ENCODE data around the gene MEIOB.
A peak's percentile ranks its signal among the peaks of the same experiment; 100 is the strongest.

Gene MEIOB

DNA sequence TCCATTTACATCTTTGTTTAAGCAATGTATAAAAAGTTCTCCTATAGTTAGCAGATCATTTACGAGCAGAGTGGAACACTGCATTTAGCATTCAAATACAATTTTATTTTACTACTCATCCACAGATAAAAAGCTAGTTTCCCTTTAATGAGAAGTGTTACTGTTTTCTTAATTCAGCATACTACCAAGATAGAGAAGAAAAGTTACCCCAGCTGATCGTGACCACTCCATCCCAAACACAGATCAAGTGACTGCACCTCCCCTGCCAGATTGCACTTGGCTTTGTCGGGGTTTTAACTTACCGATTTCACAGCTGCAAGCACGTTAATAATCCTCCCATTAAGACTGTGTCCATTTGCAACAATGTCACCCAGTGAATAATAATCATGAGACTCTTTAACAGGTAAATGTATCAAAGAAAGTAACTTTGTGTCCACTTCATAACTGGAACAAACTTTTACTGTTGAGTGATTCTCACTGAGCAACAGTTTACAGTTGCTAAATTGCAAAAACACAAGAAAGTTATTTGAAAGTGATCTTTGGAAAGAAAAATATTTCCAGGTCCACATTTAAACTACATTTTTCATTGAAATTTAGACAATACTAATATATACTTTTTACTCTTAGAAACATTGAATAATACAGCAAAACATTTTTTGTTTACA is 14.4 kb downstream of the MEIOB start:
- DNase-seq, result no peak
- no peaks in the 10 kb centered on the region for H3K9me2 ChIP-seq (replicated peaks; ENCODE audit: insufficient read depth, low read length)
- no peaks in the 10 kb centered on the region for H3K27me3 ChIP-seq (replicated peaks; ENCODE audit: insufficient read depth, low read length)
- no peak overlapping the region for H3K27ac ChIP-seq (ENCODE audit: low read length)
- H4K20me1 ChIP-seq (ENCODE audit: insufficient read depth, low read length), result no peaks in the 10 kb centered on the region
- peak overlapping the region; percentile 41 for H2AFZ ChIP-seq (ENCODE audit: low read length)
- H3K4me1 ChIP-seq (ENCODE audit: low read length), result peaks cover 14% of the 10 kb centered on the region
- no peaks in the 10 kb centered on the region for H3K79me2 ChIP-seq (ENCODE audit: low read length)
- TF ChIP-seq EZH2 (optimal IDR thresholded peaks at IDR 0.05; ENCODE audit: low read depth, low read length) (no peak), EZH2phosphoT487 (IDR thresholded peaks at IDR 0.05; ENCODE audit: low read length) (no peak)
- TF ChIP-seq, protein P1, sequence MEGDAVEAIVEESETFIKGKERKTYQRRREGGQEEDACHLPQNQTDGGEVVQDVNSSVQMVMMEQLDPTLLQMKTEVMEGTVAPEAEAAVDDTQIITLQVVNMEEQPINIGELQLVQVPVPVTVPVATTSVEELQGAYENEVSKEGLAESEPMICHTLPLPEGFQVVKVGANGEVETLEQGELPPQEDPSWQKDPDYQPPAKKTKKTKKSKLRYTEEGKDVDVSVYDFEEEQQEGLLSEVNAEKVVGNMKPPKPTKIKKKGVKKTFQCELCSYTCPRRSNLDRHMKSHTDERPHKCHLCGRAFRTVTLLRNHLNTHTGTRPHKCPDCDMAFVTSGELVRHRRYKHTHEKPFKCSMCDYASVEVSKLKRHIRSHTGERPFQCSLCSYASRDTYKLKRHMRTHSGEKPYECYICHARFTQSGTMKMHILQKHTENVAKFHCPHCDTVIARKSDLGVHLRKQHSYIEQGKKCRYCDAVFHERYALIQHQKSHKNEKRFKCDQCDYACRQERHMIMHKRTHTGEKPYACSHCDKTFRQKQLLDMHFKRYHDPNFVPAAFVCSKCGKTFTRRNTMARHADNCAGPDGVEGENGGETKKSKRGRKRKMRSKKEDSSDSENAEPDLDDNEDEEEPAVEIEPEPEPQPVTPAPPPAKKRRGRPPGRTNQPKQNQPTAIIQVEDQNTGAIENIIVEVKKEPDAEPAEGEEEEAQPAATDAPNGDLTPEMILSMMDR (IDR thresholded peaks at IDR 0.05; ENCODE audit: low read length), result no peak
- peak overlapping the region; percentile 30 for H3K4me3 ChIP-seq (ENCODE audit: low read length)
- peak overlapping the region; percentile 64 for H3K4me2 ChIP-seq (ENCODE audit: low read depth, low read length)
- peaks cover 4% of the 10 kb centered on the region; the same call in 1 of the 2 replicates for H3F3A ChIP-seq (ENCODE audit: insufficient read depth, low read length)
- peak overlapping the region; percentile 10; the same call in 1 of the 2 replicates for H3K9ac ChIP-seq (ENCODE audit: low read length)
- H3K36me3 ChIP-seq (replicated peaks; ENCODE audit: insufficient read depth, low read length), result no peaks in the 10 kb centered on the region
- H3K9me3 ChIP-seq (replicated peaks; ENCODE audit: insufficient read depth, low read length), result no peaks in the 10 kb centered on the region

DNA sequence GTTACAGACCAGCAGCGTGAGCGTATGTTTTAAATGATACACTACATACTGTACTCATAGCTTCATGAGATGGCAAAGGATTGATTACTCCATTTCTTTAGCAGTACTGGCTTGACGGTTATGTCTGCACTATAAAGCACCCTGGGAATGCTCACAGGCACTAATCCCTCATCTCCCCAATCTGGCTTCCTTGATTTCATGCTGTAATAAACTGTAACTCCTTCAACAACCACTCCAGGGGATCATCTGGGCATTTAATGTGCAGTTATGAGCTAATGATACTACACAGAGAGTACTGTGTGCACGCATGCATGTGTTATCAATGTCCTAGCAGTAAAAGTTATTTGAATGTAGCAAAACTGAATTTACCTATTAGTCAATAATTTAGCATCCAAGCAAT is 20.2 kb downstream of the MEIOB start:
- Histone ChIP-seq H3K9me2 (replicated peaks; ENCODE audit: insufficient read depth, low read length) (no peaks in the 10 kb centered on the region), H3K36me3 (replicated peaks; ENCODE audit: insufficient read depth, low read length) (no peaks in the 10 kb centered on the region), H3K9ac (ENCODE audit: low read length) (no peak overlapping the region), H3K27me3 (replicated peaks; ENCODE audit: insufficient read depth, low read length) (no peaks in the 10 kb centered on the region; the same call in 1 of the 2 replicates), H3K27ac (ENCODE audit: low read length) (no peak overlapping the region), H3K4me2 (ENCODE audit: low read depth, low read length) (no peak overlapping the region), H2AFZ (ENCODE audit: low read length) (no peak overlapping the region), H3K4me1 (ENCODE audit: low read length) (no peaks in the 10 kb centered on the region), H3K79me2 (ENCODE audit: low read length) (no peaks in the 10 kb centered on the region), H3K9me3 (replicated peaks; ENCODE audit: insufficient read depth, low read length) (no peaks in the 10 kb centered on the region), H4K20me1 (ENCODE audit: insufficient read depth, low read length) (no peaks in the 10 kb centered on the region), H3F3A (ENCODE audit: insufficient read depth, low read length) (no peaks in the 10 kb centered on the region), H3K4me3 (ENCODE audit: low read length) (no peak overlapping the region)
- no peak for DNase-seq
- TF ChIP-seq, protein P1 (IDR thresholded peaks at IDR 0.05; ENCODE audit: low read length), result no peak
- TF ChIP-seq EZH2phosphoT487 (IDR thresholded peaks at IDR 0.05; ENCODE audit: low read length) (no peak), EZH2 (optimal IDR thresholded peaks at IDR 0.05; ENCODE audit: low read depth, low read length) (no peak)

DNA sequence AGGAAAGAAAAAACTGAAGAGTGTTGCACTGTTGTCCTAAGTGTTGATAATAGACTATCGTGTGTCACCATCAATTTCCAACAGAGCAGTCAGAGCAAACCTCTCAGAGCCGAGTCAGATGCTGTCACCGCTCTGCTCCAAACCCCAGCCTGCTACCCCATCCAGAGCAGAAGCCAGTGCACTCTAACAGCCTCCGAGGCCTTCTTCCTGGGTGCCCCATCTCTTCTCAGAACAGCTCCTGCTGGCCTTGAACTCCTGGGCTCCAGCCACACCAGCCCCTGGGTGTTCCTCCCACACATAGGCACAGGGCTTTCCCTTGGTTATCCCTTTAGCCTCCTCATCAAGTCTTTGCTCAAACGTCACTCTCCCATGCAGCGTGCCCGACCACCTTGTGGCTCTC is 21.0 kb downstream of the MEIOB start:
- no peaks in the 10 kb centered on the region for H3K4me1 ChIP-seq (ENCODE audit: low read length)
- no peaks in the 10 kb centered on the region for H3K79me2 ChIP-seq (ENCODE audit: low read length)
- H3K9me3 ChIP-seq (replicated peaks; ENCODE audit: insufficient read depth, low read length), result no peaks in the 10 kb centered on the region
- no peaks in the 10 kb centered on the region for H4K20me1 ChIP-seq (ENCODE audit: insufficient read depth, low read length)
- no peak overlapping the region for H2AFZ ChIP-seq (ENCODE audit: low read length)
- no peaks in the 10 kb centered on the region for H3K9me2 ChIP-seq (replicated peaks; ENCODE audit: insufficient read depth, low read length)
- no peaks in the 10 kb centered on the region for H3K36me3 ChIP-seq (replicated peaks; ENCODE audit: insufficient read depth, low read length)
- no peaks in the 10 kb centered on the region for H3F3A ChIP-seq (ENCODE audit: insufficient read depth, low read length)
- no peak overlapping the region for H3K4me2 ChIP-seq (ENCODE audit: low read depth, low read length)
- no peak overlapping the region for H3K9ac ChIP-seq (ENCODE audit: low read length)
- no peak overlapping the region for H3K27ac ChIP-seq (ENCODE audit: low read length)
- TF ChIP-seq EZH2phosphoT487 (IDR thresholded peaks at IDR 0.05; ENCODE audit: low read length) (no peak), EZH2 (optimal IDR thresholded peaks at IDR 0.05; ENCODE audit: low read depth, low read length) (no peak)
- TF ChIP-seq, protein P1 (IDR thresholded peaks at IDR 0.05; ENCODE audit: low read length), result no peak
- H3K27me3 ChIP-seq (replicated peaks; ENCODE audit: insufficient read depth, low read length), result peaks cover 2% of the 10 kb centered on the region
- H3K4me3 ChIP-seq (ENCODE audit: low read length), result no peak overlapping the region
- DNase-seq, result no peak
